HCT116 (cell line): ENCODE measurements around the gene KDM2B. TPM values are rescaled to one million over a fixed set of nuclear protein-coding genes. Genes with fewer than 3 reads are reported as not detected.

Experiments
- ATAC-seq: fragments of 200-7000 bp; cut with Tn5 transposase; 2 replicates; pipeline ENCODE4 v1.9.1; 2020; ENCODE audit warnings: mild to moderate bottlenecking, moderate library complexity
- BruUV-seq: library from RNA; stranded (reverse); fragments of 400-500 nt; replicated peaks from 2 replicates; lab custom pipeline; 2021; lab: Mats Ljungman, UMichigan
- CTCF ChIA-PET: fragments of 300-600 bp; sonication (Branson Sonifier 250); formaldehyde crosslinking; loops from one replicate; lab custom pipeline; 2021; ENCODE audit warnings: antibody characterized with exemption; lab: Charles Lee
- POLR2A ChIA-PET: fragments of 300-600, 350-600 bp; sonication (Branson Sonifier 250); formaldehyde crosslinking; loops from one replicate; lab custom pipeline; 2021; ENCODE audit warnings: antibody characterized with exemption; lab: Charles Lee
- RAD21 ChIA-PET, 2 experiments: fragments of 300-600 bp; sonication (Branson Sonifier 250); formaldehyde crosslinking; loops; one replicate each; lab custom pipeline; 2023; ENCODE audit warnings: low total read pairs in 2 of 2; ENCODE audit not compliant: uncharacterized antibody in 2 of 2, unreplicated experiment in 2 of 2, low non-redundant PET in 1 of 2; lab: Charles Lee
- DNase-seq: peaks from one replicate; pipeline ENCODE4 v3.0.0-alpha.2; 2010; ENCODE audit warnings: low read depth, low spot score
- H2AFZ ChIP-seq: fragments of 200-600 bp; shearing (Covaris generic), sonication (generic); 2 replicates; pipeline ENCODE4 v1.6.1; 2017; ENCODE audit warnings: low read depth, mixed run types, mixed read lengths, antibody characterized with exemption, low read length; ENCODE audit not compliant: poor library complexity, severe bottlenecking
- H3K27ac ChIP-seq: 2 replicates; pipeline ENCODE4 v1.5.1; 2012; ENCODE audit warnings: low read depth, low read length
- H3K27me3 ChIP-seq: fragments of 200-600 bp; sonication (generic); 2 replicates; pipeline ENCODE4 v1.6.1; 2016; ENCODE audit warnings: mixed run types, low read length, mixed read lengths; ENCODE audit not compliant: insufficient read depth
- H3K36me3 ChIP-seq, 2 experiments: fragments of 200-500 bp in 1 of 2; fragments of 200-600 bp in 1 of 2; sonication (Bioruptor generic) in 1 of 2; sonication (generic) in 1 of 2; 2 replicates each; pipeline versions ENCODE4 v1.5.1 to v1.6.1; 2014 to 2016; ENCODE audit warnings: low read length in 2 of 2, inconsistent platforms in 1 of 2, mixed read lengths in 1 of 2, mixed run types in 1 of 2; ENCODE audit not compliant: insufficient read depth in 2 of 2, control insufficient read depth in 1 of 2
- H3K4me1 ChIP-seq, 2 experiments: fragments of 200-600 bp in 1 of 2; sonication (generic) in 1 of 2; 2 replicates each; pipeline versions ENCODE4 v1.5.1 to v1.6.1; 2012 to 2017; ENCODE audit warnings: low read length in 2 of 2, inconsistent platforms in 1 of 2, mild to moderate bottlenecking in 1 of 2, mixed read lengths in 1 of 2, mixed run types in 1 of 2, moderate library complexity in 1 of 2; ENCODE audit not compliant: insufficient read depth in 2 of 2, control insufficient read depth in 1 of 2
- H3K4me2 ChIP-seq: fragments of 200-600 bp; sonication (generic); 2 replicates; pipeline ENCODE4 v1.6.1; 2017; ENCODE audit warnings: mixed run types, low read length, mixed read lengths
- H3K4me3 ChIP-seq, 2 experiments: fragments of 200-600 bp in 1 of 2; sonication (generic) in 1 of 2; replicated peaks in 1 of 2; 2 replicates each; pipeline ENCODE4 v1.5.1; 2011 to 2016; ENCODE audit warnings: low read length in 2 of 2, control low read depth in 1 of 2, low read depth in 1 of 2, mild to moderate bottlenecking in 1 of 2, mixed read lengths in 1 of 2, mixed run types in 1 of 2
- H3K79me2 ChIP-seq: fragments of 200-600 bp; sonication (generic); 2 replicates; pipeline ENCODE4 v1.6.1; 2017; ENCODE audit warnings: mild to moderate bottlenecking, mixed run types, low read length, moderate library complexity, mixed read lengths; ENCODE audit not compliant: insufficient read depth
- H3K9ac ChIP-seq: fragments of 200-600 bp; sonication (generic); 2 replicates; pipeline ENCODE4 v1.6.1; 2016; ENCODE audit warnings: low read length, mixed read lengths
- H3K9me2 ChIP-seq: fragments of 200-600 bp; sonication (generic), shearing (Covaris generic); 2 replicates; pipeline ENCODE4 v1.6.1; 2017; ENCODE audit warnings: mixed run types, mild to moderate bottlenecking, moderate library complexity; ENCODE audit not compliant: insufficient read depth
- H3K9me3 ChIP-seq, 2 experiments: fragments of 200-500 bp in 1 of 2; fragments of 200-600 bp in 1 of 2; sonication (Bioruptor generic) in 1 of 2; sonication (generic) in 1 of 2; 2 replicates each; pipeline ENCODE4 v1.6.1; 2014 to 2017; ENCODE audit warnings: low read length in 2 of 2, mixed read lengths in 2 of 2, inconsistent platforms in 1 of 2, low read depth in 1 of 2, mild to moderate bottlenecking in 1 of 2, mixed run types in 1 of 2, moderate library complexity in 1 of 2; ENCODE audit not compliant: control insufficient read depth in 1 of 2, insufficient read depth in 1 of 2
- H4K20me1 ChIP-seq: fragments of 200-600 bp; sonication (generic), shearing (Covaris generic); 2 replicates; pipeline ENCODE4 v1.6.1; 2017; ENCODE audit warnings: mixed run types, mild to moderate bottlenecking, moderate library complexity; ENCODE audit not compliant: insufficient read depth
- EZH2 ChIP-seq: fragments of 200-600 bp; sonication (generic); IDR thresholded peaks from 2 replicates; pipeline ENCODE4 v1.6.1; 2017; ENCODE audit warnings: antibody characterized with exemption, mixed run types
- EZH2phosphoT487 ChIP-seq: fragments of 200-600 bp; IDR thresholded peaks from 2 replicates; pipeline ENCODE4 v1.6.1; 2018; ENCODE audit warnings: antibody characterized with exemption, borderline replicate concordance
- POLR2A ChIP-seq: IDR thresholded peaks from 2 replicates; pipeline ENCODE4 v1.7.0; 2011; ENCODE audit warnings: borderline replicate concordance; ENCODE audit not compliant: insufficient read depth, insufficient read length; ENCODE audit errors: extremely low read depth
- POLR2AphosphoS5 ChIP-seq: IDR thresholded peaks from 2 replicates; pipeline ENCODE4 v1.6.1; 2011; ENCODE audit warnings: mild to moderate bottlenecking, low read depth, low read length, moderate library complexity
- RAD21 ChIP-seq: IDR thresholded peaks from 2 replicates; pipeline ENCODE4 v1.6.1; 2012; ENCODE audit warnings: low read depth, mild to moderate bottlenecking
- SIN3A ChIP-seq: IDR thresholded peaks from 2 replicates; pipeline ENCODE4 v1.6.1; 2012; ENCODE audit warnings: low read depth
- ZFX ChIP-seq: fragments of 450-650 bp; IDR thresholded peaks from 2 replicates; pipeline ENCODE4 v1.6.1; 2017
- intact Hi-C: fragments of 100-400 bp; cut with micrococcal nuclease; formaldehyde crosslinking; loops from 2 replicates; pipeline ENCODE4 v1.10.0; 2022
- total RNA-seq: library from RNA; stranded (reverse); gene quantifications from one replicate; pipeline ENCODE4 v1.2.1, GENCODE V29; 2021; ENCODE audit not compliant: unreplicated experiment
- TF ChIP-seq, protein P1 (sequence below): IDR thresholded peaks from 2 replicates; pipeline ENCODE4 v1.6.1; 2012; ENCODE audit warnings: low read depth
- TF ChIP-seq, protein P2 (sequence below): IDR thresholded peaks from 2 replicates; pipeline ENCODE4 v1.6.1; 2012
- TF ChIP-seq, protein P3 (sequence below): IDR thresholded peaks from 2 replicates; pipeline ENCODE4 v1.6.1; 2011; ENCODE audit warnings: mild to moderate bottlenecking, low read length, moderate library complexity; ENCODE audit not compliant: insufficient replicate concordance; ENCODE audit errors: extremely low read depth

Gene KDM2B
- total RNA-seq, 1 experiment from 2014 or later, result 36.7 TPM

DNA sequence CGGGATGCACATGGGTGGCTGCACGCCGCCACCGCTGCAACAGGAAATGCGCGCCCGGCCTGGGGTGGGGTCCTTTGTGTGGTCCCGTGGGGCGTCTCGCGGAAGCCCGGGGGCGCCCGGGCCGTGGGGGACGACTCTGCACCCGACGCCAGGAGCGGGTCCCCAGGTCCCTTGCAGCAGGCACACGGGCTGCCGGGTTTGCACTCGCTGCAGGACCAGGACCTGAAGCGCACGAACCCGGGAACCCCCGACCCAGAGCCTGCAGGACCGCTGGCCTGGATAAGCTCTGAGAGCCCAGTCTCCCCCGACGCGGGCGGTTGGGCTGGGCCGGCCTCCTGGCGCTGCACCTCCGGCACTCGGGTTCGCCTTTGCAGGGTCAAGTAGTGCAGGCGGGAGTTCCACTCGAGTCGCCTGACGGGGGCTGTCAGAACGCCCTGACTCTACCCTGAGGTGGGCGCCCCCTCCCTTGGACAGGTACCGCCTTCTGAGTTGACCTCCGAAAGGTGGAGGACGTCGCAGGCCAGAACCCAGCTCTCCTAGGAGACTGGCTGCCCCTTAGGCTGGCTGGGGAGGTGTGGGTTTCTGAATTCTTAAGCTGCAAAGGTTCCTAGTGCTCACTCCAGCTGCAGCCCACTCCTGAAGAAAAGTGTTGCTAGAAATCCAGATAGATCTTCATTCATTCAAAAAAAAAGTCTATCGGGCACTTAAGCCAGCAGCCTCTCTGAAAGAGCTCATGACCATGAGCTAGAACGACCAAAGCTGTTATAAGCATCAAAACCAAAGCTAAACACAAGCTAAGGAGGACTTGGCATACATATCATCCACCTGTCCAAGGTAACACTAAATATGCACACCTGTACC lies 113.0 kb downstream of the KDM2B start:
- RAD21 ChIA-PET, result no interaction called here
- no TSS peak for BruUV-seq
- Histone ChIP-seq H3K79me2 (peaks cover 34% of the 10 kb centered on the region), H3K9ac (peak overlapping the region; percentile 53), H3K9me3 (no peaks in the 10 kb centered on the region), H3K4me1 (peaks cover 9 to 39% of the 10 kb centered on the region in 2 experiments; a peak in 3 of 4 replicates), H3K4me3 (peak overlapping the region; percentile 47 to 55), H3K27ac (peak overlapping the region; percentile 50; the same call in 1 of the 2 replicates), H3K4me2 (peak overlapping the region; percentile 80), H3K27me3 (no peaks in the 10 kb centered on the region), H2AFZ (no peak overlapping the region), H3K9me2 (no peaks in the 10 kb centered on the region), H3K36me3 (no peaks in the 10 kb centered on the region), H4K20me1 (no peaks in the 10 kb centered on the region; the same call in 1 of the 2 replicates)
- POLR2A ChIA-PET, result no interaction called here
- ATAC-seq, result no peak
- no peak for TF ChIP-seq SIN3A
- TF ChIP-seq, protein P1, sequence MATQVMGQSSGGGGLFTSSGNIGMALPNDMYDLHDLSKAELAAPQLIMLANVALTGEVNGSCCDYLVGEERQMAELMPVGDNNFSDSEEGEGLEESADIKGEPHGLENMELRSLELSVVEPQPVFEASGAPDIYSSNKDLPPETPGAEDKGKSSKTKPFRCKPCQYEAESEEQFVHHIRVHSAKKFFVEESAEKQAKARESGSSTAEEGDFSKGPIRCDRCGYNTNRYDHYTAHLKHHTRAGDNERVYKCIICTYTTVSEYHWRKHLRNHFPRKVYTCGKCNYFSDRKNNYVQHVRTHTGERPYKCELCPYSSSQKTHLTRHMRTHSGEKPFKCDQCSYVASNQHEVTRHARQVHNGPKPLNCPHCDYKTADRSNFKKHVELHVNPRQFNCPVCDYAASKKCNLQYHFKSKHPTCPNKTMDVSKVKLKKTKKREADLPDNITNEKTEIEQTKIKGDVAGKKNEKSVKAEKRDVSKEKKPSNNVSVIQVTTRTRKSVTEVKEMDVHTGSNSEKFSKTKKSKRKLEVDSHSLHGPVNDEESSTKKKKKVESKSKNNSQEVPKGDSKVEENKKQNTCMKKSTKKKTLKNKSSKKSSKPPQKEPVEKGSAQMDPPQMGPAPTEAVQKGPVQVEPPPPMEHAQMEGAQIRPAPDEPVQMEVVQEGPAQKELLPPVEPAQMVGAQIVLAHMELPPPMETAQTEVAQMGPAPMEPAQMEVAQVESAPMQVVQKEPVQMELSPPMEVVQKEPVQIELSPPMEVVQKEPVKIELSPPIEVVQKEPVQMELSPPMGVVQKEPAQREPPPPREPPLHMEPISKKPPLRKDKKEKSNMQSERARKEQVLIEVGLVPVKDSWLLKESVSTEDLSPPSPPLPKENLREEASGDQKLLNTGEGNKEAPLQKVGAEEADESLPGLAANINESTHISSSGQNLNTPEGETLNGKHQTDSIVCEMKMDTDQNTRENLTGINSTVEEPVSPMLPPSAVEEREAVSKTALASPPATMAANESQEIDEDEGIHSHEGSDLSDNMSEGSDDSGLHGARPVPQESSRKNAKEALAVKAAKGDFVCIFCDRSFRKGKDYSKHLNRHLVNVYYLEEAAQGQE, result no peak
- no peak for TF ChIP-seq POLR2A
- TF ChIP-seq EZH2phosphoT487, result no peak
- TF ChIP-seq EZH2, result no peak
- TF ChIP-seq POLR2AphosphoS5, result no peak
- TF ChIP-seq, protein P2, sequence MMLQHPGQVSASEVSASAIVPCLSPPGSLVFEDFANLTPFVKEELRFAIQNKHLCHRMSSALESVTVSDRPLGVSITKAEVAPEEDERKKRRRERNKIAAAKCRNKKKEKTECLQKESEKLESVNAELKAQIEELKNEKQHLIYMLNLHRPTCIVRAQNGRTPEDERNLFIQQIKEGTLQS, result no peak
- TF ChIP-seq ZFX, result no peak
- no peak for TF ChIP-seq RAD21
- TF ChIP-seq, protein P3, sequence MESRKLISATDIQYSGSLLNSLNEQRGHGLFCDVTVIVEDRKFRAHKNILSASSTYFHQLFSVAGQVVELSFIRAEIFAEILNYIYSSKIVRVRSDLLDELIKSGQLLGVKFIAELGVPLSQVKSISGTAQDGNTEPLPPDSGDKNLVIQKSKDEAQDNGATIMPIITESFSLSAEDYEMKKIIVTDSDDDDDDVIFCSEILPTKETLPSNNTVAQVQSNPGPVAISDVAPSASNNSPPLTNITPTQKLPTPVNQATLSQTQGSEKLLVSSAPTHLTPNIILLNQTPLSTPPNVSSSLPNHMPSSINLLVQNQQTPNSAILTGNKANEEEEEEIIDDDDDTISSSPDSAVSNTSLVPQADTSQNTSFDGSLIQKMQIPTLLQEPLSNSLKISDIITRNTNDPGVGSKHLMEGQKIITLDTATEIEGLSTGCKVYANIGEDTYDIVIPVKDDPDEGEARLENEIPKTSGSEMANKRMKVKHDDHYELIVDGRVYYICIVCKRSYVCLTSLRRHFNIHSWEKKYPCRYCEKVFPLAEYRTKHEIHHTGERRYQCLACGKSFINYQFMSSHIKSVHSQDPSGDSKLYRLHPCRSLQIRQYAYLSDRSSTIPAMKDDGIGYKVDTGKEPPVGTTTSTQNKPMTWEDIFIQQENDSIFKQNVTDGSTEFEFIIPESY, result no peak
- CTCF ChIA-PET, result interaction anchor here (1.0 to 3.0 kb wide), 2 partner anchors 11 to 26 kb away, joined by 4 to 20 read pairs; no protein-coding TSS in a partner anchor
- intact Hi-C loops, result no loop called here
- DNase-seq, result no peak
